Activated T-cell treated with anti-CD3 and anti-CD28 coated beads for 24 hours (primary cell): ENCODE measurements around the gene BARD1.
"Not testable (repeated sequence)": the region's sequence is repeated elsewhere in the genome, so short reads cannot be mapped to it uniquely, and the experiment has no call there.

Source experiments
- DNase-seq: peaks from one replicate; pipeline ENCODE4 v3.0.0-alpha.2; 2020; ENCODE audit warnings: low read depth

BARD1 gene

GRCh38 chr2:214765180-214765579 lies 44.3 kb downstream of the BARD1 start:
- DNase-seq, result no peak

GRCh38 chr2:214753455-214753854 lies 56.0 kb downstream of the BARD1 start:
- DNase-seq, result no peak

GRCh38 chr2:214750529-214750928 lies 59.0 kb downstream of the BARD1 start:
- DNase-seq, result no peak

- no peak for DNase-seq
Measured at GRCh38 chr2:214747992-214748391, 61.5 kb downstream of the BARD1 start.

- DNase-seq, result no peak
Measured at GRCh38 chr2:214742119-214742518, 67.4 kb downstream of the BARD1 start.

- DNase-seq, result no peak
Measured at GRCh38 chr2:214740867-214741395, 68.6 kb downstream of the BARD1 start.

GRCh38 chr2:214737188-214737587 lies 72.3 kb downstream of the BARD1 start:
- DNase-seq, result no peak

GRCh38 chr2:214730800-214731407 lies 78.6 kb downstream of the BARD1 start:
- no peak for DNase-seq

GRCh38 chr2:214730248-214730647 lies 79.2 kb downstream of the BARD1 start:
- DNase-seq, result no peak

GRCh38 chr2:214724741-214725140 lies 84.7 kb downstream of the BARD1 start:
- no peak for DNase-seq

- not testable (repeated sequence) for DNase-seq
Measured at GRCh38 chr2:214717837-214718236, 91.6 kb downstream of the BARD1 start.

- DNase-seq, result no peak
Measured at GRCh38 chr2:214716811-214717560, 92.5 kb downstream of the BARD1 start.

- no peak for DNase-seq
Measured at GRCh38 chr2:214715025-214715424, 94.5 kb downstream of the BARD1 start.

- no peak for DNase-seq
Measured at GRCh38 chr2:214713080-214713830, 96.2 kb downstream of the BARD1 start.

- no peak for DNase-seq
Measured at GRCh38 chr2:214710729-214711128, 98.8 kb downstream of the BARD1 start.

- no peak for DNase-seq
Measured at GRCh38 chr2:214706986-214707385, 102.5 kb downstream of the BARD1 start.

- DNase-seq, result no peak
Measured at GRCh38 chr2:214699236-214699635, 110.2 kb downstream of the BARD1 start.

- DNase-seq, result no peak
Measured at GRCh38 chr2:214696681-214697080, 112.8 kb downstream of the BARD1 start.

- DNase-seq, result no peak
Measured at GRCh38 chr2:214695789-214696188, 113.7 kb downstream of the BARD1 start.

GRCh38 chr2:214683557-214683956 lies 125.9 kb downstream of the BARD1 start:
- not testable (repeated sequence) for DNase-seq

- DNase-seq, result no peak
Measured at GRCh38 chr2:214679736-214680135, 129.7 kb downstream of the BARD1 start.

GRCh38 chr2:214676421-214677089 lies 132.9 kb downstream of the BARD1 start:
- DNase-seq, result no peak
